ENCODE data around the gene ADAM11. TPM values are rescaled to one million over a fixed set of nuclear protein-coding genes. Genes with fewer than 3 reads are reported as not detected.
A peak's percentile ranks its signal among the peaks of the same experiment; 100 is the strongest.

ADAM11 gene
- total and polyA plus RNA-seq, 2 of the 13 experiments (the other 11 are each of a cell fraction or from before 2014, with no cell fraction given), result 0.38 to 0.91 TPM

DNA sequence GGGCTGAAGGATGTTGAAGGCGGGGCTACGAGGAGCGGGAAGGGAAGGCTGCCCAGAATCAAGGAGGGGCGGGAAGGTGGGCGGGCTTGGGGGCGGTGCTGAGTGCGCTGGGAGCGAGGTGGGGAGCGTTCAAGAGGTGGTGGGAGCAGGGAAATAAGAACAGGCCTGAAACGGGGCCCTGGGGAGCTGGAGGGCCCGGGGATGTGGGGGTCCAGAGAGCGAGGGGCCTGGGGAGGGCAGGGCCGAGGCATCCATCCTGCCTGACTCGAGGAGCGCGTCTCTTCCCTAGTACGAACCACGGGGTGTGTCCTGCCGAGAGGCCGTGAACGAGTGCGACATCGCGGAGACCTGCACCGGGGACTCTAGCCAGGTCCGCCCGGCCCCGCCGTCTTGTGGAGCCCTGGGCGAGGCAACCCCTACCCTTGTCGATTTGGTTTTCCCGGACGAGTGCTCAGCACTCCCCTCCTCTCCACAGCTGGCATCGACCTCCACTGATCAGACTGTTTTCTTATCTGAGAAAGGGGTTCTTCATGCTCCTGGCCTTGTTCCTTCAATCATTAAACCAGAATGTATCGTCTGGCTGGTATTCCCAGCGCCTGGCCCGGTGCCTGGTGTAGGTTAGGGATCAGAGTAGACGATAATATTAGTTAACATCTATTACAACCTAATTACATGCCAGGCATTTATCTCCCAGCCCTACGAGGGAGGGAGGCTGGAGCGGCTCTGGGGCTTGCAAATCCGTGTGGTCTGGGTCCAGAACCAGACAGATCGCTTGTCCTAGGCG, 17.2 kb downstream of the ADAM11 start (continued):
- TF ChIP-seq, protein P1, sequence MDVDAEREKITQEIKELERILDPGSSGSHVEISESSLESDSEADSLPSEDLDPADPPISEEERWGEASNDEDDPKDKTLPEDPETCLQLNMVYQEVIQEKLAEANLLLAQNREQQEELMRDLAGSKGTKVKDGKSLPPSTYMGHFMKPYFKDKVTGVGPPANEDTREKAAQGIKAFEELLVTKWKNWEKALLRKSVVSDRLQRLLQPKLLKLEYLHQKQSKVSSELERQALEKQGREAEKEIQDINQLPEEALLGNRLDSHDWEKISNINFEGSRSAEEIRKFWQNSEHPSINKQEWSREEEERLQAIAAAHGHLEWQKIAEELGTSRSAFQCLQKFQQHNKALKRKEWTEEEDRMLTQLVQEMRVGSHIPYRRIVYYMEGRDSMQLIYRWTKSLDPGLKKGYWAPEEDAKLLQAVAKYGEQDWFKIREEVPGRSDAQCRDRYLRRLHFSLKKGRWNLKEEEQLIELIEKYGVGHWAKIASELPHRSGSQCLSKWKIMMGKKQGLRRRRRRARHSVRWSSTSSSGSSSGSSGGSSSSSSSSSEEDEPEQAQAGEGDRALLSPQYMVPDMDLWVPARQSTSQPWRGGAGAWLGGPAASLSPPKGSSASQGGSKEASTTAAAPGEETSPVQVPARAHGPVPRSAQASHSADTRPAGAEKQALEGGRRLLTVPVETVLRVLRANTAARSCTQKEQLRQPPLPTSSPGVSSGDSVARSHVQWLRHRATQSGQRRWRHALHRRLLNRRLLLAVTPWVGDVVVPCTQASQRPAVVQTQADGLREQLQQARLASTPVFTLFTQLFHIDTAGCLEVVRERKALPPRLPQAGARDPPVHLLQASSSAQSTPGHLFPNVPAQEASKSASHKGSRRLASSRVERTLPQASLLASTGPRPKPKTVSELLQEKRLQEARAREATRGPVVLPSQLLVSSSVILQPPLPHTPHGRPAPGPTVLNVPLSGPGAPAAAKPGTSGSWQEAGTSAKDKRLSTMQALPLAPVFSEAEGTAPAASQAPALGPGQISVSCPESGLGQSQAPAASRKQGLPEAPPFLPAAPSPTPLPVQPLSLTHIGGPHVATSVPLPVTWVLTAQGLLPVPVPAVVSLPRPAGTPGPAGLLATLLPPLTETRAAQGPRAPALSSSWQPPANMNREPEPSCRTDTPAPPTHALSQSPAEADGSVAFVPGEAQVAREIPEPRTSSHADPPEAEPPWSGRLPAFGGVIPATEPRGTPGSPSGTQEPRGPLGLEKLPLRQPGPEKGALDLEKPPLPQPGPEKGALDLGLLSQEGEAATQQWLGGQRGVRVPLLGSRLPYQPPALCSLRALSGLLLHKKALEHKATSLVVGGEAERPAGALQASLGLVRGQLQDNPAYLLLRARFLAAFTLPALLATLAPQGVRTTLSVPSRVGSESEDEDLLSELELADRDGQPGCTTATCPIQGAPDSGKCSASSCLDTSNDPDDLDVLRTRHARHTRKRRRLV (CRISPR knock-in tag; IDR thresholded peaks at IDR 0.05), result 0 out of 2 replicates have a peak, but pooled peaks have one; percentile 14
- no peak for TF ChIP-seq SMYD3 (CRISPR knock-in tag; IDR thresholded peaks at IDR 0.05)
- TF ChIP-seq, protein P2, sequence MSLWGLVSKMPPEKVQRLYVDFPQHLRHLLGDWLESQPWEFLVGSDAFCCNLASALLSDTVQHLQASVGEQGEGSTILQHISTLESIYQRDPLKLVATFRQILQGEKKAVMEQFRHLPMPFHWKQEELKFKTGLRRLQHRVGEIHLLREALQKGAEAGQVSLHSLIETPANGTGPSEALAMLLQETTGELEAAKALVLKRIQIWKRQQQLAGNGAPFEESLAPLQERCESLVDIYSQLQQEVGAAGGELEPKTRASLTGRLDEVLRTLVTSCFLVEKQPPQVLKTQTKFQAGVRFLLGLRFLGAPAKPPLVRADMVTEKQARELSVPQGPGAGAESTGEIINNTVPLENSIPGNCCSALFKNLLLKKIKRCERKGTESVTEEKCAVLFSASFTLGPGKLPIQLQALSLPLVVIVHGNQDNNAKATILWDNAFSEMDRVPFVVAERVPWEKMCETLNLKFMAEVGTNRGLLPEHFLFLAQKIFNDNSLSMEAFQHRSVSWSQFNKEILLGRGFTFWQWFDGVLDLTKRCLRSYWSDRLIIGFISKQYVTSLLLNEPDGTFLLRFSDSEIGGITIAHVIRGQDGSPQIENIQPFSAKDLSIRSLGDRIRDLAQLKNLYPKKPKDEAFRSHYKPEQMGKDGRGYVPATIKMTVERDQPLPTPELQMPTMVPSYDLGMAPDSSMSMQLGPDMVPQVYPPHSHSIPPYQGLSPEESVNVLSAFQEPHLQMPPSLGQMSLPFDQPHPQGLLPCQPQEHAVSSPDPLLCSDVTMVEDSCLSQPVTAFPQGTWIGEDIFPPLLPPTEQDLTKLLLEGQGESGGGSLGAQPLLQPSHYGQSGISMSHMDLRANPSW (CRISPR knock-in tag; IDR thresholded peaks at IDR 0.05; ENCODE audit: borderline replicate concordance), result no peak
- no peak for TF ChIP-seq ZNF256 (CRISPR knock-in tag; conservative IDR thresholded peaks at IDR 0.05)
- no peak for TF ChIP-seq SCMH1 (CRISPR knock-in tag; IDR thresholded peaks at IDR 0.05; ENCODE audit: borderline replicate concordance)
- TF ChIP-seq GATA4 (IDR thresholded peaks at IDR 0.05; ENCODE audit: borderline replicate concordance, low read depth), result no peak
- TF ChIP-seq, protein P3, sequence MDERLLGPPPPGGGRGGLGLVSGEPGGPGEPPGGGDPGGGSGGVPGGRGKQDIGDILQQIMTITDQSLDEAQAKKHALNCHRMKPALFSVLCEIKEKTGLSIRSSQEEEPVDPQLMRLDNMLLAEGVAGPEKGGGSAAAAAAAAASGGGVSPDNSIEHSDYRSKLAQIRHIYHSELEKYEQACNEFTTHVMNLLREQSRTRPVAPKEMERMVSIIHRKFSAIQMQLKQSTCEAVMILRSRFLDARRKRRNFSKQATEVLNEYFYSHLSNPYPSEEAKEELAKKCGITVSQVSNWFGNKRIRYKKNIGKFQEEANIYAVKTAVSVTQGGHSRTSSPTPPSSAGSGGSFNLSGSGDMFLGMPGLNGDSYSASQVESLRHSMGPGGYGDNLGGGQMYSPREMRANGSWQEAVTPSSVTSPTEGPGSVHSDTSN (CRISPR knock-in tag; IDR thresholded peaks at IDR 0.05), result no peak
- 0 out of 2 replicates have a peak, but pooled peaks have one; percentile 1 for TF ChIP-seq SNAI1 (CRISPR knock-in tag; IDR thresholded peaks at IDR 0.05; ENCODE audit: borderline replicate concordance)
- no peak for TF ChIP-seq IRF2 (CRISPR knock-in tag; IDR thresholded peaks at IDR 0.05)
- TF ChIP-seq, protein P4, sequence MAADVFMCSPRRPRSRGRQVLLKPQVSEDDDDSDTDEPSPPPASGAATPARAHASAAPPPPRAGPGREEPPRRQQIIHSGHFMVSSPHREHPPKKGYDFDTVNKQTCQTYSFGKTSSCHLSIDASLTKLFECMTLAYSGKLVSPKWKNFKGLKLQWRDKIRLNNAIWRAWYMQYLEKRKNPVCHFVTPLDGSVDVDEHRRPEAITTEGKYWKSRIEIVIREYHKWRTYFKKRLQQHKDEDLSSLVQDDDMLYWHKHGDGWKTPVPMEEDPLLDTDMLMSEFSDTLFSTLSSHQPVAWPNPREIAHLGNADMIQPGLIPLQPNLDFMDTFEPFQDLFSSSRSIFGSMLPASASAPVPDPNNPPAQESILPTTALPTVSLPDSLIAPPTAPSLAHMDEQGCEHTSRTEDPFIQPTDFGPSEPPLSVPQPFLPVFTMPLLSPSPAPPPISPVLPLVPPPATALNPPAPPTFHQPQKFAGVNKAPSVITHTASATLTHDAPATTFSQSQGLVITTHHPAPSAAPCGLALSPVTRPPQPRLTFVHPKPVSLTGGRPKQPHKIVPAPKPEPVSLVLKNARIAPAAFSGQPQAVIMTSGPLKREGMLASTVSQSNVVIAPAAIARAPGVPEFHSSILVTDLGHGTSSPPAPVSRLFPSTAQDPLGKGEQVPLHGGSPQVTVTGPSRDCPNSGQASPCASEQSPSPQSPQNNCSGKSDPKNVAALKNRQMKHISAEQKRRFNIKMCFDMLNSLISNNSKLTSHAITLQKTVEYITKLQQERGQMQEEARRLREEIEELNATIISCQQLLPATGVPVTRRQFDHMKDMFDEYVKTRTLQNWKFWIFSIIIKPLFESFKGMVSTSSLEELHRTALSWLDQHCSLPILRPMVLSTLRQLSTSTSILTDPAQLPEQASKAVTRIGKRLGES (CRISPR knock-in tag; IDR thresholded peaks at IDR 0.05; ENCODE audit: borderline replicate concordance), result no peak
- no peak for TF ChIP-seq STAG1 (CRISPR knock-in tag; IDR thresholded peaks at IDR 0.05)
- TF ChIP-seq ZFYVE20 (CRISPR knock-in tag; IDR thresholded peaks at IDR 0.05; ENCODE audit: borderline replicate concordance, low read depth), result 0 out of 2 replicates have a peak, but pooled peaks have one; percentile 37
